GM18520 (cell line): ENCODE measurements around the gene NOLC1.
A peak's percentile ranks its signal among the peaks of the same experiment; 100 is the strongest.

ENCODE experiments used
- ATAC-seq: cut with Tn5 transposase; IDR thresholded peaks from one replicate; pipeline ENCODE4 v1.9.1; 2021; ENCODE audit not compliant: unreplicated experiment

The NOLC1 gene

DNA sequence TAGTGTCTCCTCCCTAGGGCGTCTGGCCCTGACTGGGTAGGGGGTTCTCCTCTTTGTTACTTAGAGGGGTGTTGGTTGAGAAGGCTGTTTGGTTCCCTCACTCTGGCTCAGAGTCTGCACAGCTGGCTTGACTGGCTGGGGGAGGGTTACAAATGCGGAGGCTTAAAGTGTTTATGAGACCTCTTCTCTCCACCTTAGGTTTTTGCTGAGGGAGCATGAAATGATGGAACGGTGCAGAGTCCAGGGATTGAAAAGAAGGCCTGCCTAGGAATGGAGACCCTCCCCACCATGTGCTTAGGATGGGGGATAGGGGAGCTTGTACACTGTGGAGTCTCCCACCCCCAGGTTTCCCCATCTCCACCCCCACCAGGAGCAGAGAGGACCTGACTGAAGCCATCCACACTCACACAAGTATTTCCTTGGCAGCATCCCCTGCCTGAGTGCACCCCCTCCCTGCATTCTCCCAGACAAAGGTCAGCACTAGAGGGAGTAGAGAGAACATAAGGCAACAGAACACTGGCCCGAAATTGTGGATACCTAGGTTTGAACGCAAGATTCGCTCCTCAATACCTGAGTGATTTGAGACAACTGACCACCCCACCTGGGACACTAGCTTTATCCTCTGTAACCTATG lies 30.3 kb upstream of the NOLC1 start:
- no peak for ATAC-seq

DNA sequence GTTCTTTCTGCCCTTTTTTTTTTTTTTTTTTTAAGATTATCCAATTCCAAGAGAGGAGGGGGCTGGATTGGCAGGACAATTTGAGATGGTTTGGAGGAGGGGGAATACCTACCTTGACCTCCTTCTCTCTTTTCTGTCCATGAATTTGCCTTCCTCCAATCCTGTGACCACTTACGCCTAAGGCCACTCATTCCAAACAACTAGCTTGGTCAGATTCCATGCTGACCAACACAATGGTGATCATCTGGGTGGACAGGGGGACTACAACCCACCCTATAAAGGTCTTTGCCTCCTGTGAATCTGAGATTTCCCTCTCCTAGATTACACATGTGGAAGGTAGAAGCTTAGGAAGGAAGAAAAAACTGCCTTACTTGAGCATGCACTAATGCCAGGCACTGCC lies 29.7 kb upstream of the NOLC1 start:
- no peak for ATAC-seq

DNA sequence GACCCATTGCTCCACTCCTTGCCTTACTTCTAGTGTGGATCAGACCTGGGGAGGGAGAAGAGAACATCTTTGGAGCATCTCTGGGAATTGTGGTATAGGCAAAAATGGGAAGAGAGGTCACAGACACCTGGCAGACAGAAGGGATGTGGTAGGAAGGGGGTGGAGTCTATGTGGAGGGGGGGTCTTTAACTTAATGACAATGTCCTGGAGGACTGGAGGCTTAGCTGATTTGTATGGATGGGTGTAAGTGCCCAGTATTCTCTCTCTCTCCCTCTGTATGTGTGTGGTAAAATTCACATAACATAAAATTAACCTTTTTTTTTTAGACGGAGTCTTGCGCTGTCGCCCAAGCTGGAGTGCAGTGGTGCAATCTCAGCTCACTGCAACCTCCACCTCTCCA lies 29.0 kb upstream of the NOLC1 start:
- no peak for ATAC-seq

DNA sequence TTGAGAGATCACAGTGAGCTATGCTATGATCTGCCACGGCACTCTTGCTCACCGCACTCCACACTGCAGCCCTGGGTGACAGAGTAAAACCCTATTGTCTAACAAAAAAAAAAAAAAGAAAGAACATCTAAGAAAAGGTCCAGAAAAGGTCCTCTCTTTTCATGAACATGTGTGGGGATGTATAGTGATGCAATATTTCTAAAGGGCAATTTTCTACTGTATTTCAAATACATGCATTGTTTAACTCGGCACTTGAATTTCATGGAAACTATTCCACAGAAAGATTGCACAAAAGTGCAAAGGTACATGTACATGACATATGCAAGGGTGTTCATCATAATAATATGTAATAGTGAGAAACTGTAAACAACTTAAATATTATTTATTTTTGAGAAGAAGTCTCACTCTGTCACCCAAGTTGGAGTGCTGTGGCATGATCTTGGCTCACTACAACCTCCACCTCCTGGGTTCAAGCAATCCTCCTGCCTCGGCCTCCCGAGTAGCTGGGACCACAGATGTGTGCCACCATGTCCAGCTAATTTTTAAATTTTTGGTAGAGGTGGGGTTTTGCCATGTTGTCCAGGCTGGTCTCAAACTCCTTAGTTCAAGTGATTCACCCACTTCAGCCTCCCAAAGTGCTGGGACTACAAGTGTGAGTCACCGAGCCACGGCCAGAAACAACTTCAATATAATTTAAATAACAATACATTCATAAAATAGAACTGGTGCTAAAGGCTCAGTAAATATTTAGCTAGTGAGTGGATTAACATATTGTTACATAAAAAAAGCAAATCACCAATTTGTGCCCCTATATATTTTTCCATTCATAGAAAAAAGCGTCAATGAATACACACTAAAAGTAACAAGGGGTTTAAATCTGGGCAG lies 20.7 kb upstream of the NOLC1 start:
- ATAC-seq: no peak

DNA sequence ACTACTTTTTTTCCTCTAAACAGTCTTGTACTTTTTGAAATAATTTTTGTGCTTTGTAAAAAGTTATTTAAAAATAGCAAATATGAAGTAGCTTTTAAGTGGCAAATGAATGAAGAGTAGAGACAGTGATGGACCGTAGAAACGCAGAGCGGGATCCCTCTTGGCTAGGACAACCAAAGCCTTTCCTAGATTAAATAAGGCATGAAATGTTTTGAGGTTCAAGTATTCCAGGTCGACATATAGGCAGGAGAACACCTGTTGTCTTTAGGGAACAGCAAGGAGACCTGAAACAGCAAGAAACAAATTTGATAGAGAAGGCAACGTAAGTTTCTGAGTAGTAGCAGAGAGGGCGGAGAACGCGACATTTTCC lies 20.0 kb upstream of the NOLC1 start:
- no peak for ATAC-seq

DNA sequence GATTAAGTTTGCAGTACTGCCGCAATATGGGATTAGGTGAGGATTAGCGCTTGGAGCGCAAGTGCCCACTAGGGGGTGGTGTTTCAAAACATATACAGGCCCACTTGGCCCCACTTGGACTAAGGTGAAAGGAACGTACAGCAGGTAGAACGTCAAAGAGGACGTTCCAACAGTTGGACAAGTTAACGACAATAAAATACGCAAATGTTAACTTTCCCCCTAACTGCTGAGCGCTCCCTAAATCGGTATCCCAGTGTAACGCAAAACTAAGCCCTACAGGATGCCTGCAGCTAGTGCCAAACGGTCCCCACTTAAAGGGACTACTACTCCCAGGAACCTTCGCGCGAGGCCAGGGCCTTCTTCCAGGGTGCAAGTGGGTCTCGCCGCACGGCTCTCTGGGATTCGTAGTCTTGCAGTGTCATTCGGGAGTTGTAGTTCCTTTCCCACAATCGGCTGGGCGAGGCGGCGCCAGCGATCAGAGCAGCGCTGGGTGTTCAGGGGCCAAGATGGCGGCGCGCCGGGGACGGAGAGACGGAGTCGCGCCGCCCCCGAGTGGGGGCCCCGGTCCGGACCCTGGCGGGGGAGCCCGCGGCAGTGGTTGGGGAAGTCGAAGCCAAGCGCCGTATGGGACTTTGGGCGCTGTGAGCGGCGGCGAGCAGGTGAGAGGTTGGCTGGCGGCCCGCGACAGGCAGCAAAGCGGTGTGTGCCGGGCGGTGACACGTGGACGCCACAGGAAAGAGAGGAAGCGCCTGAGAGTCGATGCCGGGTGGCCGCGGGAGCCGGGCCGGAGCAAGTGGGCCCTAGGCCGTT lies 19.4 kb upstream of the NOLC1 start, which contains the start of gene PPRC1:
TSS of gene PPRC1 (plus strand) at position 478 of the 810 bp plus-strand sequence. CDS start at position 507, 29 bp downstream.
- ATAC-seq: peak; percentile 96

DNA sequence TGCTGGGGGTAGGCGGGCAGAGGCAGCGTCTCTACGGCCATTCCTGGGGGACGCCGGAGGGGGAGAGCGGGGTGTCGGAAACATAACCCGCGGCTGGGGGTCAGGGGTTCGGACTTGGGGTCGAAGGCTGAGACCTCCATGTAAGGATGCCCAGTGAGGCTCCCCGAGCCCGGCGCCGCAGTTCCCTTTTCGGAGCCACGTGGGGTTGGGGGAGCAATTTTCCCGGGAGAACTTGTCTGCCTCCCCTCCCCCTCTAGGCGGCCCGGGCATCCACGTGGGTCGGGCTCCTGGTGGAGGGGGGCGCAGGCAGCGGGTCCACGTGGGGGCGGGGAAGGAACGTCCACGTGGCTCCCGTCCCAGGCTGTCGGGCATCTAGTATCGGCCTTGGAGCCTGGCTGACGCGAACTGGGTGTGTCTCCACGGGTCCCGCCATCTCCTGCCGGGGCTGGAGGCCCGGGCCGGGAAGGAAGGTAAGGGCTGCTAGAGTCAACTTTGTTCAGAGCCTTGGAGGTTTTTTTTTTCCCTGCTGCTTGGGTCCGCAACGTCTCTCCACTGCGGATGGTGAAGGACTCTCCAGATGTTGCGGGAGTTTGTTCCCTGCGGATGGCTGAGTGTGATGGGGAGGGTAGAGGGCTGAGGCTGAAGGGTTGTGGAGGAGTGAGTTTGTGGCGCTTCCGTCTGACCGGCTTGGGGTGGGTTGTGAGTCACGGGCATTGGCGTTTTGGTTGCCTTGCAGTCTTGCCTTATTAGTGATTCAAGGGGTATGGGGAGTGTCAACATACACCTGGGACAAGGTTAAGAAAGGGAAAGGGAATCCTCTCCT lies 18.6 kb upstream of the NOLC1 start:
- no peak for ATAC-seq

DNA sequence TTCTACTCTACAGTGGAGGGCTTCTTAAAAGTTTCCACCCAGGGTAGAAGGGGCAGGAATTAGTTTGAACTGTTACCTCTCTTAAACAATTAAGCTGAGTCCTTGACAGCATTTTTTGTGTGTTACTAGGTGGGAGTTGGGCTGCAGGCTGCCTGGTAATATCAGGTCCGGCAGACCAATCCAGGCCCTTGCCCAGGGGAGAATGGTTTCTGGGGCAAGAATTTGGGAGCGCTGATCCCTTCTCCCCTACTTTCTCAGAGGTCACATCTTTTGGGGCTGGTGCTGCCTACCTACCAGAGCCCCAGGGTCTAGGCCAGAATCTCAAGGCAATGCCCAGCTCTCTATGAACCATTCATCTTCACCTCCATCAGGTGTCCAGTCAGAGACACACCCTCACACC lies 17.8 kb upstream of the NOLC1 start:
- ATAC-seq: no peak

DNA sequence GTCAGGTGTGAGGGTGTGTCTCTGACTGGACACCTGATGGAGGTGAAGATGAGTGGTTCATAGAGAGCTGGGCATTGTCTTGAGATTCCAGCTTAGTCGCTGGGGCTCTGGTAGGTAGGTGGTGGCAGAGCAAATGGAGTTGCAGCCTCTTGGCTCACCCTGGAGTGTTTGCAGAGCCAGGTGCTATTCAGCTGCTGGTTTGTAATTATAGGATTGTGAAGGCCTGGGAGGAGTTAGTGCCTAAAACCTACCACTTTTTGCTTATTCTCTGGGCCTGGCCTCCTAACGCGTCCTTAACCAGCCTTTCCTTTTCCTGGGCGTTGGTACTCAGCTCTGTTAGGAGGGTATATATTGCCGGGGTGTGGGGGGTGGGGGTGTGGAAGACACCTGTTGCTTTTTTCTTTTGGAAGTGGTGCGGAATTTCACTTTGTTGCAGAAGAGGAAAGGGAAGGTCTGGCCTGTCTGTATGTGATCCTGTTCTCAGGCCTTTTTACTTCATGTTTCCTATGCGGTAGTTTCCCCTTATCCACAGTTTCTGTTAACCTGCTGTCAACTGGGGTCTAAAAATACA lies 16.1 kb upstream of the NOLC1 start:
- ATAC-seq: no peak

DNA sequence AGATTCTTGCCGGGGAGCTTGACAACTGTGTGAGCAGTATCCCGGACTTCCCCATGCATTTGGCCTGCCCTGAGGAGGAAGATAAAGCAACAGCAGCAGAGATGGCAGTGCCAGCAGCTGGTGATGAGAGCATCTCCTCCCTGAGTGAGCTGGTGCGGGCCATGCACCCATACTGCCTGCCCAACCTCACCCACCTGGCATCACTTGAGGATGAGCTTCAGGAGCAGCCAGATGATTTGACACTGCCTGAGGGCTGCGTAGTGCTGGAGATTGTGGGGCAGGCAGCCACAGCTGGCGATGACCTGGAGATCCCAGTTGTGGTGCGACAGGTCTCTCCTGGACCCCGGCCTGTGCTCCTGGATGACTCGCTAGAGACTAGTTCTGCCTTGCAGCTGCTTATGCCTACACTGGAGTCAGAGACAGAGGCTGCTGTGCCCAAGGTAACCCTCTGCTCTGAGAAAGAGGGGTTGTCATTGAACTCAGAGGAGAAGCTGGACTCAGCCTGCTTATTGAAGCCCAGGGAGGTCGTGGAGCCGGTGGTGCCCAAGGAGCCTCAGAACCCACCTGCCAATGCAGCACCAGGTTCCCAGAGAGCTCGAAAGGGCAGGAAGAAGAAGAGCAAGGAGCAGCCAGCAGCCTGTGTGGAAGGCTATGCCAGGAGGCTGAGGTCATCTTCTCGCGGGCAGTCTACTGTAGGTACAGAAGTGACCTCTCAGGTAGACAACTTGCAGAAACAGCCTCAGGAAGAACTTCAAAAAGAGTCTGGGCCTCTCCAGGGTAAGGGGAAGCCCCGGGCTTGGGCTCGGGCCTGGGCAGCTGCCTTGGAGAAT lies 12.7 kb upstream of the NOLC1 start:
- ATAC-seq: no peak

DNA sequence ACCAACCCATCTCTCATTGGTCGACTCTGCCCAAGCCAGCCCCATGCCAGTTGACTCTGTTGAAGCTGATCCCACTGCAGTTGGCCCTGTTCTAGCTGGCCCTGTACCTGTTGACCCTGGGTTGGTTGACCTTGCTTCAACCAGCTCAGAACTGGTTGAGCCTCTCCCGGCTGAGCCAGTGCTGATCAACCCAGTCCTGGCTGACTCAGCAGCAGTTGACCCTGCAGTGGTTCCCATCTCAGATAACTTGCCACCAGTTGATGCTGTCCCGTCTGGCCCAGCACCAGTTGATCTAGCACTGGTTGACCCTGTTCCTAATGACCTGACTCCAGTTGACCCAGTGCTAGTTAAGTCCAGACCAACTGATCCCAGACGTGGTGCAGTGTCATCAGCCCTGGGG lies 12.0 kb upstream of the NOLC1 start:
- no peak for ATAC-seq

DNA sequence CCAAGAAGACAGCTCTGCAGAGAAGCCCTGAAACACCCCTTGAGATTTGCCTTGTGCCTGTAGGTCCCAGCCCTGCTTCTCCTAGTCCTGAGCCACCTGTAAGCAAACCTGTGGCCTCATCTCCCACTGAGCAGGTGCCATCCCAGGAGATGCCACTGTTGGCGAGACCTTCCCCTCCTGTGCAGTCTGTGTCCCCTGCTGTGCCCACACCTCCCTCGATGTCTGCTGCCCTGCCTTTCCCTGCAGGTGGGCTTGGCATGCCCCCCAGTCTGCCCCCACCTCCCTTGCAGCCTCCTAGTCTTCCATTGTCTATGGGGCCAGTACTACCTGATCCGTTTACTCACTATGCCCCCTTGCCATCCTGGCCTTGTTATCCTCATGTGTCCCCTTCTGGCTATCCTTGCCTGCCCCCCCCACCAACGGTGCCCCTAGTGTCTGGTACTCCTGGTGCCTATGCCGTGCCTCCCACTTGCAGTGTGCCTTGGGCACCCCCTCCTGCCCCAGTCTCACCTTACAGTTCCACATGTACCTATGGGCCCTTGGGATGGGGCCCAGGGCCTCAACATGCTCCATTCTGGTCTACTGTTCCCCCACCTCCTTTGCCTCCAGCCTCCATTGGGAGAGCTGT lies 11.2 kb upstream of the NOLC1 start:
- ATAC-seq: no peak

DNA sequence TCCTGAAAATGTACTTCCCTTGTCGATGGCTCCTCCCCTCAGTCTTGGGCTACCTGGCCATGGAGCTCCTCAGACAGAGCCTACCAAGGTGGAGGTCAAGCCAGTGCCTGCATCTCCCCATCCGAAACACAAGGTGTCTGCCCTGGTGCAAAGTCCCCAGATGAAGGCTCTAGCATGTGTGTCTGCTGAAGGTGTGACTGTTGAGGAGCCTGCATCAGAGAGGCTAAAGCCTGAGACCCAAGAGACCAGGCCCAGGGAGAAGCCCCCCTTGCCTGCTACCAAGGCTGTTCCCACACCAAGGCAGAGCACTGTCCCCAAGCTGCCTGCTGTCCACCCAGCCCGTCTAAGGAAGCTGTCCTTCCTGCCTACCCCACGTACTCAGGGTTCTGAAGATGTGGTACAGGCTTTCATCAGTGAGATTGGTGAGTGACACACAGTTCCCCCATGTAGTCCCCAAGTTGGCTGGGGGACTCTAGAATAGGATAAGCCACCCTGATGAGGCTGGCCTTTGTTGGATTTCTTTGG lies 10.5 kb upstream of the NOLC1 start:
- ATAC-seq: no peak

DNA sequence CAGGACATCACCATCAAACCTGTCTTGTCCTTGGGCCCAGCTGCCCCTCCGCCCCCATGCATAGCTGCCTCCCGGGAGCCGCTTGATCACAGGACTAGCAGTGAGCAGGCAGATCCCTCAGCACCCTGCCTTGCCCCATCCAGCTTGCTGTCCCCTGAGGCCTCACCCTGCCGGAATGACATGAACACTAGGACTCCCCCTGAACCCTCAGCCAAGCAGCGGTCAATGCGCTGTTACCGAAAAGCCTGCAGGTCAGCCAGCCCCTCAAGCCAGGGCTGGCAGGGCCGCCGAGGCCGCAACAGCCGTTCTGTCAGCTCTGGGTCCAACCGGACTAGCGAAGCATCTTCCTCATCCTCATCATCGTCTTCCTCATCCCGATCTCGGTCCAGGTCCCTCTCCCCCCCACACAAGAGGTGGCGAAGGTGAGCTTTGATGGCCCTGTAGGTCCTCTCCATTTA lies 5.2 kb upstream of the NOLC1 start:
- ATAC-seq: no peak

DNA sequence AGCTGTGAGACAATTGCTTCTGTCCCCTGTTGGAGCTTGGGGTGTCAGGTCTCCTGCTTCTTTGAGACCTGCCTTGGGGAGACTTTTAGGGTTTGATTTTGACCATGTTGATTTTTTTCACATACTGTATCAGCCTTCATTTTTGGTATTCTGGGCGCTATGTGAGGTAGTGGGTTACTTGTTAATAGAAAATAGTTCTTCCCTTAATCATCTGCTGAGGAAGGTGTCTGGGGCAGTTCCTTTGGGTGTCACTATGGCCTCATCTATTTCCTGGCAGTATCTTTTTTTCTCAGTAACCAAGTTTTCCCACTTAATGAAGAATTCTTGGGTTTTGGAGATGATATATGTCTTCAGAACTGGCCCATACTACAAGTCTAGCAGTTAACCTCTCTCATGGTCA lies 4.6 kb upstream of the NOLC1 start:
- no peak for ATAC-seq

DNA sequence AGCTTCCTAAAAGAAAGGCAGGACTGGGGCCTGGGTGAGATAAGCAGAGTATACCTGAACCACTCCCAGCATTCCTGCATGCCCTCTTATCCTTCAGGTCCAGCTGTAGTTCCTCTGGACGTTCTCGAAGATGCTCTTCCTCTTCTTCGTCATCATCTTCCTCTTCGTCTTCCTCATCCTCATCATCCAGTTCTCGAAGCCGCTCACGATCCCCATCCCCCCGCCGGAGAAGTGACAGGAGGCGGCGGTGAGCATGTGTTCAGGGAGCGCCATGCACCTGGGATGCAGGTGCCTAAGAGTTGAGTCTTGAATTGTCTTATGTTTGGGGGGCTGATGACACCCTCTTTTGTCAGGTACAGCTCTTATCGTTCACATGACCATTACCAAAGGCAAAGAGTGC lies 3.9 kb upstream of the NOLC1 start:
- ATAC-seq: no peak

DNA sequence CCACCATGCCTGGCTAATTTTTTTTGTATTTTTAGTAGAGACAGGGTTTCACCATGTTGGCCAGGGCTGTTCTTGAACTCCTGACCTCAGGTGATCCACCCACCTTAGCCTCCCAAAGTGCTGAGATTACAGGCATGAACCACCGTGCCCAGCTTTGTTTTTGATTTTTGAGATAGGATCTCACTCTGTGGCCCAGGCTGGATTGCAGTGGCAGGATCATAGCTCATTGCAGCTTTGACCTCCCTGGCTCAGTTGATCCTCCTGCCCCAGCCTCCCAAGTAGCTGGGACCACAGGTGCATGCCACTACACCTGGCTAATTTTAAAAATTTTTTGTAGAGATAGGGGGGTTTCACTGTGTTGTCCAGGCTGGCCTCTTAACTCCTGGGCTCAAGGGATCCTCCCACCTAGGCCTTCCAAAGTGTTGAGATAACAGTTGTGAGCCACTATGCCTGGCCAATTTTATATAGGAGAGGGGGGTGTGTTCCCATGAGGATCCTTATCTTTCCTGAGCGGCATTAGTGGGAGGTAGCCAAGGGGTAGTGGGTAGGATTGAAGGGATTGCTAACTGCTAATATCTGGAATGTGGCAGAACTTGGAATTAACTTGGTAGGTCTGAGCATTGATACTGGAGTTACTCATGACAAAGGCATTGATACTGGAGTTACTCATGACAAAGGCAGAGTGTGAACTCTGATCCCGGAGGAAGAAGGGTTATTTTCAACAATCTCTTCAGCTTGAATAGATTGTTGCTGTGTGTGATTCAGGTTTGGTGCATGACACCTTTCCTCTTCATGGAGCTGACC lies 1.0 kb upstream of the NOLC1 start:
- ATAC-seq: no peak

DNA sequence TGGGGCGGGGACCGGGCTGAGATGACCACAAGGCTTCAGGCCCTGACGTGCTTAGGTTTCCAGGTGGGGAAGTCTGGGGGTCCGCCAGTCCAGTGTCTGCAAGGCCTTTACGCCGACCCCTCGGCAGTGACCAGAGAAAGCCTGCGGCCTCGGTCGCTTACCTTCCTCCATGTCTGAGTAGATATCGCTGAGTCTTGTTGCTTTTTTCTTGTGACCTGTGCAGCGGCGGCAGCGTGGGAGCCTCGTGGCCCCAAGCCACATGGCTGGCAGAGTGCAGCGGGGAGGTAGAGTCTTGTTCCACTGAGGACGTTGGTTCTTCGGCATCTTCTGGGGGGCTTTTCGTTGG lies 329 bp downstream of the NOLC1 start:
- peak; percentile 4 for ATAC-seq
